Measurements from ENCODE around the gene NMNAT2. TPM values are rescaled to one million over a fixed set of nuclear protein-coding genes. Genes with fewer than 3 reads are reported as not detected.

Gene NMNAT2
- polyA plus RNA-seq, 3 donors, result 0.22 to 0.43 TPM; not detected in 1

DNA sequence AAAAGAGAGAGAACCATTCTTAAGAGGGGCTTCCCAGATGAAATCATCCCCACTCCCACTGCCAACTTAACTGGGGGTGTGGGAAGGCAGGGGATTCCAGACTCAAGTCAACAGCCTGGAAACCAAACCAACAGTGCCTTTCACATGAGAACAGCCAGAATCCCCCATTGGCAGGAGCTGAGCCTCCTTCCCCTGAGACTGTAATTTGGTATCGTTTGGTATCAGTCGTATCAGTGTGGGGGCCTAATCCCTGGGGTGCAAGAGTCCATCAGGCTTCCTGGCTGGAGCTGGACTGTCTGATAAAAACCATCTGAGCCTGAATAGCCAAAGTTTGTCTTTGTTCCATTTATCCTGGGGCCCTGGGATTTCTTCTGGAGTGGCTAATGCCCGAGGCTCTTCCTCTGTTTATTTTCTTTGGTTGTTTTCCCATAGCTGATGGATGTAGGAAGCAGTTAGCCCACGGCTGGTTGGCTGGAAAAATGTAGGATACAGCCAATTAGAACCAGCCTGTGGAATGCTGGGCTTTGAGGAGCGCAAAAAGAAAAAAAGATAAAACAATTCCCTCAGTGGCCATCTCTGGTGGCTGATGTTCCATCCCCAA lies 147.5 kb downstream of the NMNAT2 start:
- Histone ChIP-seq H3K9me3 (replicated peaks in 1 of 2; ENCODE audit: control insufficient read depth in 1 of 2, insufficient read depth in 1 of 2, low read length in 2 of 2) (no peaks in the 10 kb centered on the region), H3K27me3 (ENCODE audit: control insufficient read depth in 2 of 2, insufficient read depth in 2 of 2, low read length in 2 of 2) (peaks cover 0 to 3% of the 10 kb centered on the region in 2 donors), H3K27ac (ENCODE audit: low read depth in 1 of 2, low read length in 2 of 2) (no peak overlapping the region), H2AFZ (ENCODE audit: insufficient read depth, low read depth, low read length, poor library complexity, severe bottlenecking) (peak overlapping the region; percentile 0), H3K4me2 (replicated peaks; ENCODE audit: extremely low read depth, low read length, poor library complexity, severe bottlenecking) (no peak overlapping the region), H4K20me1 (ENCODE audit: insufficient read depth, low read length) (no peaks in the 10 kb centered on the region), H3K4me1 (ENCODE audit: control insufficient read depth in 1 of 2, insufficient read depth in 2 of 2, low read length in 2 of 2) (no peaks in the 10 kb centered on the region), H3K79me2 (ENCODE audit: insufficient read depth, low read length) (no peaks in the 10 kb centered on the region), H3K4me3 (replicated peaks in 1 of 3; ENCODE audit: low read depth in 2 of 3, low read length in 3 of 3) (no peak overlapping the region), H3K9ac (ENCODE audit: insufficient read depth, low read length, poor library complexity, severe bottlenecking) (no peak overlapping the region), H3K36me3 (replicated peaks in 1 of 2; ENCODE audit: control insufficient read depth in 1 of 2, insufficient read depth in 2 of 2, low read length in 2 of 2) (no peaks in the 10 kb centered on the region)
- intact Hi-C loops (cut with micrococcal nuclease), result no loop called here
- no peak overlapping the region for H3K27ac Mint-ChIP-seq
- H3K4me3 Mint-ChIP-seq, result no peak overlapping the region
- peaks cover 5% of the 10 kb centered on the region for H3K4me1 Mint-ChIP-seq
- 100% methylated on average over 3 of the region's 5 CpGs for WGBS (ENCODE audit: insufficient coverage)
- no peak for DNase-seq
- H3K36me3 Mint-ChIP-seq, result no peaks in the 10 kb centered on the region
- H3K27me3 Mint-ChIP-seq (ENCODE audit: low read depth in 3 of 3), result peaks cover 0 to 4% (median 3%) of the 10 kb centered on the region in 3 donors
- TF ChIP-seq, protein P1, sequence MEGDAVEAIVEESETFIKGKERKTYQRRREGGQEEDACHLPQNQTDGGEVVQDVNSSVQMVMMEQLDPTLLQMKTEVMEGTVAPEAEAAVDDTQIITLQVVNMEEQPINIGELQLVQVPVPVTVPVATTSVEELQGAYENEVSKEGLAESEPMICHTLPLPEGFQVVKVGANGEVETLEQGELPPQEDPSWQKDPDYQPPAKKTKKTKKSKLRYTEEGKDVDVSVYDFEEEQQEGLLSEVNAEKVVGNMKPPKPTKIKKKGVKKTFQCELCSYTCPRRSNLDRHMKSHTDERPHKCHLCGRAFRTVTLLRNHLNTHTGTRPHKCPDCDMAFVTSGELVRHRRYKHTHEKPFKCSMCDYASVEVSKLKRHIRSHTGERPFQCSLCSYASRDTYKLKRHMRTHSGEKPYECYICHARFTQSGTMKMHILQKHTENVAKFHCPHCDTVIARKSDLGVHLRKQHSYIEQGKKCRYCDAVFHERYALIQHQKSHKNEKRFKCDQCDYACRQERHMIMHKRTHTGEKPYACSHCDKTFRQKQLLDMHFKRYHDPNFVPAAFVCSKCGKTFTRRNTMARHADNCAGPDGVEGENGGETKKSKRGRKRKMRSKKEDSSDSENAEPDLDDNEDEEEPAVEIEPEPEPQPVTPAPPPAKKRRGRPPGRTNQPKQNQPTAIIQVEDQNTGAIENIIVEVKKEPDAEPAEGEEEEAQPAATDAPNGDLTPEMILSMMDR (IDR thresholded peaks at IDR 0.05), result no peak
- H3K9me3 Mint-ChIP-seq, result no peaks in the 10 kb centered on the region

DNA sequence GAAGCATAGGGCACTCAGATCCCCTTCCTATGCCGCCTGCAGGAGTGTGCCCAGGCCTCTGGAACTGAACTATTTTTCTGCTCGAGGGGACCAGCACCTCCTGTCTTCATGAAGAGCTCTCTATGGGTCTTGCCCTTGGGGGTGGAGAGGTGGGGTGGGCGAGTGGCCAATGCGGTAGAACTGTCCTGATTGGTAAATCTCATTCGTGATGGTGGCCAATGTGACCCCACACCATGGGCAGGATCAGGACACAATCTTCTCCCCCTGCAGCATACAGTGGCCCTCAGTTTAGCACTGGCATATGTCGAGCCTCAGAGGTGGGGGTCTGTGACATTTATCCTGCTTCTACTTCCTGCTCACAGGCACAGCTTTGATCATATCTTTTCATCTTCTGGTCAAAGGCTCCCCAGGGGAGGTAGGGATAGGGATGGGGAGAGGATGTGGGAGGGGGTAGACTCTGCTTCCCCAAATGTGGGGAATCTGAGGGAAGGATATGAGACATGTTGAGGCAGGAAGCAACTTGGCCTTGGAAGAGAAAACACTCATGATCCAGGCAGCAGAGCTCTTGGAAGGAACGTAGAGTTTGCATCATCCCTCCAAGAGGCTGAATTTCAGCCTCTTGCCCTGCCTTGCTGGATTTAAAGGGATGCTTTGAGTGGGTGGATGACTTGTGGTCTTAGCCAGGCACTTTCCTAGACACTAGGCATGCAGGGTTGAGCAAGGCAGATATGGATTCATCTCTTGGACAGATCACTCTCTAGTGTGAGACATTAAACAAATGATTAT lies 150.3 kb downstream of the NMNAT2 start:
- DNase-seq, result no peak
- Histone ChIP-seq H3K27ac (ENCODE audit: low read depth in 1 of 2, low read length in 2 of 2) (no peak overlapping the region), H3K9me3 (replicated peaks in 1 of 2; ENCODE audit: control insufficient read depth in 1 of 2, insufficient read depth in 1 of 2, low read length in 2 of 2) (no peaks in the 10 kb centered on the region), H3K79me2 (ENCODE audit: insufficient read depth, low read length) (no peaks in the 10 kb centered on the region), H3K4me1 (ENCODE audit: control insufficient read depth in 1 of 2, insufficient read depth in 2 of 2, low read length in 2 of 2) (peaks cover 0 to 4% of the 10 kb centered on the region in 2 donors), H4K20me1 (ENCODE audit: insufficient read depth, low read length) (no peaks in the 10 kb centered on the region), H3K4me3 (replicated peaks in 1 of 3; ENCODE audit: low read depth in 2 of 3, low read length in 3 of 3) (no peak overlapping the region), H3K27me3 (ENCODE audit: control insufficient read depth in 2 of 2, insufficient read depth in 2 of 2, low read length in 2 of 2) (peaks cover 0 to 3% of the 10 kb centered on the region in 2 donors), H2AFZ (ENCODE audit: insufficient read depth, low read depth, low read length, poor library complexity, severe bottlenecking) (no peak overlapping the region), H3K4me2 (replicated peaks; ENCODE audit: extremely low read depth, low read length, poor library complexity, severe bottlenecking) (no peak overlapping the region), H3K9ac (ENCODE audit: insufficient read depth, low read length, poor library complexity, severe bottlenecking) (no peak overlapping the region), H3K36me3 (replicated peaks in 1 of 2; ENCODE audit: control insufficient read depth in 1 of 2, insufficient read depth in 2 of 2, low read length in 2 of 2) (no peaks in the 10 kb centered on the region)
- peaks cover 0 to 10% (median 3%) of the 10 kb centered on the region in 3 donors for H3K27me3 Mint-ChIP-seq (ENCODE audit: low read depth in 3 of 3)
- intact Hi-C loops (cut with micrococcal nuclease), result no loop called here
- WGBS (ENCODE audit: insufficient coverage), result 100% methylated on average over 1 of the region's 7 CpGs
- no peak overlapping the region for H3K4me3 Mint-ChIP-seq
- H3K4me1 Mint-ChIP-seq, result peaks cover 9% of the 10 kb centered on the region
- H3K36me3 Mint-ChIP-seq, result no peaks in the 10 kb centered on the region
- H3K9me3 Mint-ChIP-seq, result no peaks in the 10 kb centered on the region
- TF ChIP-seq, protein P1 (IDR thresholded peaks at IDR 0.05), result no peak
- H3K27ac Mint-ChIP-seq, result no peak overlapping the region

Data from CD14-positive monocyte (primary cell).